Measurements from ENCODE around the gene STX10. TPM values are rescaled to one million over a fixed set of nuclear protein-coding genes. Genes with fewer than 3 reads are reported as not detected.

Gene STX10
- total RNA-seq, 1 donor from 2014 or later: 37.1 TPM

- DNase-seq (ENCODE audit: low read depth): no peak
Measured at GRCh38 chr19:13119627-13120026, 30.5 kb downstream of the STX10 start.

GRCh38 chr19:13118424-13119193, 31.6 kb downstream of the STX10 start:
- DNase-seq (ENCODE audit: low read depth): peak; percentile 22

DNA sequence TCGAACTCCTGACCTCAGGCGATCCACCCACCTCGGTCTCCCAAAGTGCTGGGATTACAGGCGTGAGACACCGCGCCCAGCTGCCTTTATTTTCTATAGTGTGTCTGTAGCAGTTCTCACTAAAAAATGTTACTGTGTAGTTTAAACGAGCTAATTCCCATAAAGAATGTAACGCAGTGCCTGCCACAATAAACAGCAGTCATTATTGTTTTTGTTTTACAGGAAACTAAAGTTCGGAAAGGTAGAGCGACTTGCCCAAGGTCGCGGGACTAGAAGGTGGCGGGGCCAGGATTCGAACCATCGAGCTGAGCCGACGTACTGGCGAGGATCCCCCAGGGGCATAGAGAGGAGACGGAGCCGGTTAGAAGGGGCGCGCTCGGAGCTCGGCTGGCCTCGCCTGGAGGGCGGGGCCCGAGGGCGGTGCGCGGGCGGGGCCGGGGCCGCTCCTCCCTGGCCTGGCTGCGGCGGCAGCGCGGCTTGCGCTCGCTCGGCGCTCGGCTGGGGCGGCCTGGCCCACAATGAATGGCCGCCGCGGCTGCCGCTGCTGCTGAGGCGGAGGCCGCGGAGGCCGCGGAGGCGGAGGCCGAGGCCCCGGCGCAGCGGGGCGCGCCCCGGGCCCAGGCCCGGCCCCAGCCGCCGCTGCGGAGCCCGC, 32.3 kb downstream of the STX10 start, which contains the start of gene NACC1:
TSS of gene NACC1 (plus strand) at position 493 of the 652 bp plus-strand sequence. CDS start 16,944 bp downstream, outside the sequence.
- peak; percentile 61 for DNase-seq (ENCODE audit: low read depth)

DNA sequence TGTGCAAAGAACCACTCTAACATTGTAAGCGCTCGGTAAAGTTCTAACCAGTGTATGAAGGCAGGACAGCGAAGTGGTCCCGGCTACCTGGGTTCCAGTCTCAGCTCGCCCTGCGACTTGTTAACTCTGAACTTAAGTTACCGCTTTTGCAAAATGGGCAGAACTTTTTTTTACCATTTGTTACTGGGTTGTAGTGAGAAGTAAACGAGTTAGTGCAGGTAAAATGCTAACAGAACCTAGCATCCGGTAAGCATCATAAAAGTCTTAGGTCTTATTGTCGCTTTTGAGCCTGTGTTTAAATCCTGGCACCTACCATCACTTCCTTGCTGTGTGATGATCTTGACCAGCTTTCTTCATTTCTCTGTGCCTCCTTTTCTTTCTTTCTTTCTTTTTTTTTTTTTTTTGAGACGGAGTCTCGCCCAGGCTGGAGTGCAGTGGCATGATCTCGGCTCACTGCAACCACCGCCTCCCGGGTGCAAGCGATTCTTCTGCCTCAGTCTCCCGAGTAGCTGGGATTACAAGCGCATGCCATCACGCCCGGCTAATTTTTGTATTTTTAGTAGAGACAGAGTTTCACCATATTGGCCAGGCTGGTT, 32.9 kb downstream of the STX10 start:
- DNase-seq (ENCODE audit: low read depth): peak; percentile 31

DNA sequence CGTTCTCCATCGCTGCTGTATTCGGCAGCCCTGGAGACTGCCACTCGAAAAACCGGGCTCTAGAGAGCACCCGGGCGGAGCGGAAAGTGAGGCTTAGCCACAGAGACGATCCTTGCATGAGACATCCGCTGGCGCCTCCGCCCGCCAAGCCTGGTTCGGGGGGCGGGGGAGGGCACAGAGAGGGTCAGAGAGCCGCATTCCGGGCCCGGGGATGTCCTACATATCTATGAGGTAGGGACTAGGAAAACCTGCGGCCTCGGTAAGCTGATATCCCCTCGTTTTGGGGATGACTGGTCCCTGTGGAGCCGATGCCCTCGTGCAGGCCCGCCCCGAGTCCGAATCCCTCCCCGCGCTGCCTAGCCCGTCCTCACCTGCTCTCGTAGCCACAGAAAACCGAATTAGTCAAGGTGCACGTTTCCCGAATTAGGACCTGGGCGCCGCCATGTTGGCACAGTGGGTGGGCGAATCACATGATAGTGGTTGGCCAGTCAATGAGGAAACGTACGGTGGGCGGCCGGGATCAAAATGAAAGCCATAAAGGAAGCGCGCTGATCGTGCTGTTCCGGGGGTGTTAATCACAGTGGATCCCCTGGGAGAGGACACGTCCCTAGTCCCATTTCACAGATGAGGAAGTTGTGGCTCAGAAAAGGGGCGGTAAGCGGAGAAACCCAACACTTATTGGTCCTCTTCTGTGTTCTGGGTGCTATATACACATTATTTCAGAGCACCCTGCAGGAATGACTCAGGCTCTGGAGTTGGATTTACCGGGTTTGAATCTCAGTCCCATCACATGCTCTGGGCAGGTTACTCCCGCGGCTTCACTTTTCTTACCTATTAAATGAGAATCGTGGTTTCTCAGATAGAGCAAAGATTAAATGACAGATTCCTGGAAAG, 33.6 kb downstream of the STX10 start, which contains the start of gene TRMT1:
TSS of gene TRMT1 (minus strand) at position 459 of the 894 bp plus-strand sequence. CDS start at position 118, 341 bp downstream.
- DNase-seq (ENCODE audit: low read depth): peak; percentile 82

DNA sequence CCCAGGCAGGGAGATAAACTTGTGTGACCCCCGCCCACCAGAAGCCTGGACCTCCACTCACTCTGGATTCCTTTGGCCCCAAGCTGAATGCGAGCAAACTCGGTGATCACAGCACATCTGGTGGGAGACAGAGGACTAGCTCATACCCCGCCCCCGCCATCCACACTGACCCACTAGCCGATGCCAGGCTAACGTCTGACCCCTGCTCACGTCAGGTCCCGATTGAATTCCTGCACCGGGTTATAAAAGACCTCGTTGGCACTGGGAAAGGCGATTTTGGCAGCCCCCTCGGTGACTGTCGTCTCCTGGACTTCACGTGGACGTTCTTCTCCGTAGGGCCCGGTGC, 34.3 kb downstream of the STX10 start:
- DNase-seq (ENCODE audit: low read depth): no peak

GRCh38 chr19:13112555-13112954, 37.6 kb downstream of the STX10 start:
- DNase-seq (ENCODE audit: low read depth): no peak

- DNase-seq (ENCODE audit: low read depth): no peak
Measured at GRCh38 chr19:13110099-13110610, 40.0 kb downstream of the STX10 start.

DNA sequence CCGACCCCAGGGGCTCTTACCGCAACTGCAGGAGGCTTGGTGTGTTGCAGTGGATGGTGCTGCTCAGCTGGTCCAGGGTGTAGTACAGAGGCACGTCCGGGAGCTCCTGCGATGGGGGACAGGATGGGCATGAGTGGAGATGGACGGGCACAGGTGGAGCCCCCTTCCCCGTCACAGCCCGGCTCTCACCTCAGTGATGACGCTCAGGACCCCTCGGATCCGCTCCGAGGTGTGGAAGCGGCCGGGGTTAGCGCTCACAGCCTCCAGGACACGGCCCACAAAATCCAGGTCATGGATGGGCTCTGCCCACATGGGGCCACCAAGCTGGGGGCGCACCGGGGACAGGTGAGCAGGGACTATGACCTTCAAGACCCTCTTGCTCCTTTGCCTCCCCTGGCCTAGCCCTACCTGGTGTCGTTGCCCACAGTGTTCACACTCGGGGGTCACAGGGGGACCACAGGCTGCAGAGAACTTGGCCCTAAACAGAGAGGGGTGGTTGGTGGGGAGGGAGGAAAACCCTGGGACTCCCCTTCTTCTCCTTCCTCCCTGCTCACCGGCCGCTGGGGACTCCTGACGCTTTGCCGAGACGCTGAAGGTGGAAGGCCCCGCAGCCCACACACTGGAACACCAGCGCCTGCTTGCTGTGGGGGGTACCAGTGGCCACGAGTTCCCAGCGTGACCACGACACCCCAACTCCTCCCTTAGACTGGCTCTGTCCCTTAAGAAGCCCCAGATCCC, 40.6 kb downstream of the STX10 start:
- no peak for DNase-seq (ENCODE audit: low read depth)

- no peak for DNase-seq (ENCODE audit: low read depth)
Measured at GRCh38 chr19:13104848-13105711, 45.1 kb downstream of the STX10 start.

GRCh38 chr19:13104360-13104847, 45.8 kb downstream of the STX10 start:
- DNase-seq (ENCODE audit: low read depth): no peak

GRCh38 chr19:13103581-13104359, 46.4 kb downstream of the STX10 start:
- no peak for DNase-seq (ENCODE audit: low read depth)

GRCh38 chr19:13102666-13103580, 47.3 kb downstream of the STX10 start, which contains the start of gene LYL1:
TSS of gene LYL1 (minus strand) at chr19:13102858. CDS start at chr19:13101171, 1,687 bp downstream.
- no peak for DNase-seq (ENCODE audit: low read depth)

DNA sequence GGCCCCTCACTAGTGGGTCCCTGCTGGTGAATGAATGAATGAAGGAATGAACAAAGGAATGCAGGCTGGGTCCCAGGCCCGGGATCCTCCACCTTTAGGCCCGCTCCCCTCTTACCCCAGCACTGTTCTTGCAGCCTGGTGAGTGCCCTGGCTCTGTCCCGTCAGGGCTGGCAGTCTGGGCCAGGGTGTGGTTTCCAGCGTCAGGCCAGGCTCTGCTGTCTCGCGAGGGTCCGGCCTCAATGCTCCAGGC, 47.8 kb downstream of the STX10 start:
- DNase-seq (ENCODE audit: low read depth): no peak

- DNase-seq (ENCODE audit: low read depth): no peak
Measured at GRCh38 chr19:13101590-13102415, 48.4 kb downstream of the STX10 start.

DNA sequence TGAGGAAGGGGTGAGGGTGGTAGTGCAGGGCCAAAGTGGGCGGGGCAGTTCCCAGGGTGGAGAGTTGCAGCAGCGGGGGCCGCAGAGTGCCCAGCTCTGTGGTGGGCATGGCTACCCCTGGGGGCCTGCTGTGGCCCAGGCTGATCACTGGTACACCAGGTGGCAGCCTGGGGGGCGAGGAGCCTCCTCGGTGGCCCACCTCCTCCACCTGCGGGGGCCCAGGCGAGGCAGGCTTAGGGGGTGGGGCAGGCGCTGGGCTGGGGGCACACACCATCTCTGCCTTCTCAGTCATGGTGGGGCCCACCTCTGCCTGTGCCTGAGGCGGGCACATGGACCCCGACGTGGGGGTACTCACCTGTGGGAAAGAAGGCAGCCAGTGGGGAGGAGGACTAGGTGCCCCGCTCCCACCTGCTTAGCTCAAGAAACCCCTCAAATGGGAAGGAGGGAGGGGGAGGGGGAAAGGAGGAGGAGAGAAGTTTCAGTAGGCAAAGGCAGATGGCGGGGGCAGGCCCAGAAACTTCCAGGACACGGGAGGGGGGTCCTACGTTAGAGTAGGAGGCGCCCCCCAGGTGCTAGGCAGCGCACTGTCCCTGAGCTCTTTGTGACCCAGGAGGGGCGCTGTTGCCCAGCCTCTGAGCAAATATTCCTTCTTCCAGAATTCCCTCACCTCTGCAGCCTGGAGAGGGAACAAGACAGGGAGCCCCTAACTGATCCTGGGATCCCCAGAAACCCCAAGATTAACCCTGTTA, 49.2 kb downstream of the STX10 start:
- DNase-seq (ENCODE audit: low read depth): no peak
